Mesenchymal stem cell (in vitro differentiated cells and primary cell): ENCODE measurements around the gene CRACDL.

Source experiments
- DNase-seq: peaks from one replicate; pipeline ENCODE4 v3.0.0-alpha.2; 2013
- H2AFZ ChIP-seq: one replicate; pipeline ENCODE4 v1.6.1; 2013; ENCODE audit warnings: low read depth, mild to moderate bottlenecking, control low read depth, inconsistent platforms, low read length, moderate library complexity
- H2AK5ac ChIP-seq: 2 replicates; pipeline ENCODE4 v1.6.1; 2013; ENCODE audit warnings: low read length, moderate library complexity, mild to moderate bottlenecking, inconsistent platforms; ENCODE audit not compliant: severe bottlenecking
- H2BK120ac ChIP-seq: one replicate; pipeline ENCODE4 v1.6.1; 2013; ENCODE audit warnings: low read depth, mild to moderate bottlenecking, inconsistent platforms, low read length, moderate library complexity
- H2BK12ac ChIP-seq, 2 experiments: one replicate each; pipeline ENCODE4 v1.6.1; 2013; ENCODE audit warnings: inconsistent platforms in 2 of 2, low read length in 2 of 2, mild to moderate bottlenecking in 2 of 2, moderate library complexity in 2 of 2, control low read depth in 1 of 2
- H2BK15ac ChIP-seq: one replicate; pipeline ENCODE4 v1.6.1; 2013; ENCODE audit warnings: mild to moderate bottlenecking, low read depth, inconsistent platforms; ENCODE audit not compliant: poor library complexity, severe bottlenecking
- H2BK5ac ChIP-seq: 2 replicates; pipeline ENCODE4 v1.6.1; 2013; ENCODE audit warnings: low read depth, mild to moderate bottlenecking, low read length, control low read depth, inconsistent platforms; ENCODE audit not compliant: poor library complexity, severe bottlenecking
- H3K14ac ChIP-seq, 2 experiments: one replicate each; pipeline ENCODE4 v1.6.1; 2013; ENCODE audit warnings: inconsistent platforms in 2 of 2, low read length in 2 of 2, control low read depth in 1 of 2, mild to moderate bottlenecking in 1 of 2, moderate library complexity in 1 of 2
- H3K18ac ChIP-seq, 2 experiments: one replicate each; pipeline ENCODE4 v1.6.1; 2013; ENCODE audit warnings: inconsistent platforms in 2 of 2, low read length in 2 of 2, control low read depth in 1 of 2, low read depth in 1 of 2, mild to moderate bottlenecking in 1 of 2
- H3K23ac ChIP-seq, 2 experiments: one replicate each; pipeline ENCODE4 v1.6.1; 2013; ENCODE audit warnings: inconsistent platforms in 2 of 2, low read length in 2 of 2, mild to moderate bottlenecking in 2 of 2, moderate library complexity in 2 of 2, control low read depth in 1 of 2
- H3K27ac ChIP-seq: 2 replicates; pipeline ENCODE4 v1.5.1; 2013; ENCODE audit warnings: mild to moderate bottlenecking, moderate library complexity, low read length, control low read depth, inconsistent platforms; ENCODE audit not compliant: poor library complexity, severe bottlenecking
- H3K27me3 ChIP-seq, 2 experiments: 2 replicates each; pipeline versions ENCODE4 v1.6.1 to v1.7.0; 2013; ENCODE audit warnings: low read length in 2 of 2, mild to moderate bottlenecking in 2 of 2, moderate library complexity in 2 of 2, control low read depth in 1 of 2, inconsistent platforms in 1 of 2; ENCODE audit not compliant: control insufficient read depth in 1 of 2, insufficient read depth in 1 of 2
- H3K36me3 ChIP-seq, 2 experiments: 2 replicates each; pipeline versions ENCODE4 v1.6.1 to v1.7.0; 2013; ENCODE audit warnings: low read length in 2 of 2, control low read depth in 1 of 2, inconsistent platforms in 1 of 2, low read depth in 1 of 2, mild to moderate bottlenecking in 1 of 2; ENCODE audit not compliant: insufficient read depth in 2 of 2, control insufficient read depth in 1 of 2
- H3K4ac ChIP-seq, 2 experiments: one replicate each; pipeline ENCODE4 v1.6.1; 2013; ENCODE audit warnings: inconsistent platforms in 2 of 2, low read length in 2 of 2, mild to moderate bottlenecking in 2 of 2, moderate library complexity in 2 of 2, control low read depth in 1 of 2, low read depth in 1 of 2
- H3K4me1 ChIP-seq: 2 replicates; pipeline ENCODE4 v1.6.1; 2013; ENCODE audit warnings: low read depth, low read length, control low read depth; ENCODE audit not compliant: control insufficient read depth, insufficient read depth
- H3K4me2 ChIP-seq: 2 replicates; pipeline ENCODE4 v1.6.1; 2013; ENCODE audit warnings: low read length, mild to moderate bottlenecking, inconsistent platforms; ENCODE audit not compliant: poor library complexity, severe bottlenecking
- H3K4me3 ChIP-seq, 2 experiments: 2 replicates each; pipeline versions ENCODE4 v1.5.1 to v1.7.0; 2013; ENCODE audit warnings: low read length in 2 of 2, mild to moderate bottlenecking in 2 of 2, control low read depth in 1 of 2, low read depth in 1 of 2; ENCODE audit not compliant: insufficient read depth in 1 of 2
- H3K79me1 ChIP-seq: replicated peaks from 2 replicates; pipeline ENCODE4 v1.6.1; 2013; ENCODE audit warnings: mild to moderate bottlenecking, control low read depth, low read length, inconsistent platforms; ENCODE audit not compliant: poor library complexity, severe bottlenecking
- H3K9ac ChIP-seq: 2 replicates; pipeline ENCODE4 v1.7.0; 2013; ENCODE audit warnings: mild to moderate bottlenecking, low read length, moderate library complexity
- H3K9me3 ChIP-seq: 2 replicates; pipeline ENCODE4 v1.7.0; 2013; ENCODE audit warnings: mild to moderate bottlenecking, low read length; ENCODE audit not compliant: control insufficient read depth
- H4K8ac ChIP-seq: one replicate; pipeline ENCODE4 v1.6.1; 2013; ENCODE audit warnings: inconsistent platforms, mild to moderate bottlenecking, low read length, moderate library complexity
- H4K91ac ChIP-seq: one replicate; pipeline ENCODE4 v1.6.1; 2013; ENCODE audit warnings: mild to moderate bottlenecking, low read length, inconsistent platforms
- WGBS: methylation state at CpG from one replicate; pipeline ENCODE4 v1.1.7; 2013; ENCODE audit warnings: mixed read lengths; 5-methylcytosine and 5-hydroxymethylcytosine counted together

Gene CRACDL

GRCh38 chr2:98773907-98774306, 162.1 kb downstream of the CRACDL start:
- H3K4me3 ChIP-seq = no peak overlapping the region
- DNase-seq = no peak
- WGBS = 82% methylated on average over 3 of the region's 4 CpGs
- H2BK15ac ChIP-seq = no peak overlapping the region
- no peak overlapping the region for H3K14ac ChIP-seq
- H2AFZ ChIP-seq = no peak overlapping the region
- peaks cover 2% of the 10 kb centered on the region for H3K9me3 ChIP-seq
- no peak overlapping the region for H2BK12ac ChIP-seq
- no peak overlapping the region for H2BK120ac ChIP-seq
- peaks cover 2% of the 10 kb centered on the region for H3K4me1 ChIP-seq
- H3K27me3 ChIP-seq = peaks cover 27 to 62% of the 10 kb centered on the region in 2 experiments
- no peak overlapping the region for H3K9ac ChIP-seq
- no peak overlapping the region for H3K4me2 ChIP-seq
- H2AK5ac ChIP-seq = no peak overlapping the region
- no peak overlapping the region for H3K18ac ChIP-seq
- no peak overlapping the region for H3K23ac ChIP-seq
- no peak overlapping the region for H4K91ac ChIP-seq
- H3K36me3 ChIP-seq = no peaks in the 10 kb centered on the region
- no peak overlapping the region for H3K4ac ChIP-seq
- no peak overlapping the region for H4K8ac ChIP-seq
- no peak overlapping the region for H3K27ac ChIP-seq
- H3K79me1 ChIP-seq = no peaks in the 10 kb centered on the region
- no peak overlapping the region for H2BK5ac ChIP-seq

GRCh38 chr2:98773169-98773568, 162.9 kb downstream of the CRACDL start:
- Histone ChIP-seq H2BK15ac (no peak overlapping the region), H3K9me3 (no peaks in the 10 kb centered on the region), H2AFZ (no peak overlapping the region), H3K4me1 (peaks cover 2% of the 10 kb centered on the region), H3K14ac (no peak overlapping the region), H3K4me2 (no peak overlapping the region), H3K9ac (no peak overlapping the region), H3K79me1 (no peaks in the 10 kb centered on the region), H2BK5ac (no peak overlapping the region), H3K18ac (no peak overlapping the region), H3K4me3 (no peak overlapping the region), H2AK5ac (no peak overlapping the region), H4K91ac (peak overlapping the region; percentile 34), H4K8ac (no peak overlapping the region), H3K36me3 (no peaks in the 10 kb centered on the region), H3K27ac (no peak overlapping the region), H2BK12ac (no peak overlapping the region), H3K27me3 (peaks cover 27 to 62% of the 10 kb centered on the region in 2 experiments), H2BK120ac (no peak overlapping the region), H3K4ac (no peak overlapping the region), H3K23ac (no peak overlapping the region)
- DNase-seq = no peak
- 83% methylated on average over 5 of the region's 5 CpGs for WGBS

- Histone ChIP-seq H3K9me3 (no peaks in the 10 kb centered on the region), H2BK5ac (no peak overlapping the region), H3K9ac (no peak overlapping the region), H4K91ac (no peak overlapping the region), H3K18ac (no peak overlapping the region), H2AK5ac (no peak overlapping the region), H3K4ac (no peak overlapping the region), H3K23ac (no peak overlapping the region), H3K4me1 (peaks cover 2% of the 10 kb centered on the region), H3K4me3 (no peak overlapping the region), H3K36me3 (no peaks in the 10 kb centered on the region), H3K27me3 (peaks cover 27 to 63% of the 10 kb centered on the region in 2 experiments), H2BK12ac (no peak overlapping the region), H3K4me2 (no peak overlapping the region), H3K79me1 (no peaks in the 10 kb centered on the region), H4K8ac (no peak overlapping the region), H3K27ac (no peak overlapping the region), H3K14ac (no peak overlapping the region), H2BK15ac (no peak overlapping the region), H2AFZ (no peak overlapping the region), H2BK120ac (no peak overlapping the region)
- no peak for DNase-seq
- WGBS = 86% methylated on average over 8 of the region's 8 CpGs
Measured at GRCh38 chr2:98772536-98772935, 163.5 kb downstream of the CRACDL start.

- no peak overlapping the region for H3K4me2 ChIP-seq
- H3K4me1 ChIP-seq = peaks cover 2% of the 10 kb centered on the region
- H2BK120ac ChIP-seq = no peak overlapping the region
- H3K18ac ChIP-seq = no peak overlapping the region
- no peak for DNase-seq
- H3K27me3 ChIP-seq = peaks cover 27 to 63% of the 10 kb centered on the region in 2 experiments
- H3K4ac ChIP-seq = no peak overlapping the region
- H3K4me3 ChIP-seq = no peak overlapping the region
- no peak overlapping the region for H2AK5ac ChIP-seq
- WGBS = 81% methylated on average over 14 of the region's 17 CpGs
- no peak overlapping the region for H3K27ac ChIP-seq
- no peak overlapping the region for H2BK12ac ChIP-seq
- H3K9me3 ChIP-seq = no peaks in the 10 kb centered on the region
- H3K36me3 ChIP-seq = no peaks in the 10 kb centered on the region
- H3K14ac ChIP-seq = no peak overlapping the region
- no peak overlapping the region for H4K8ac ChIP-seq
- no peak overlapping the region for H2AFZ ChIP-seq
- H3K79me1 ChIP-seq = no peaks in the 10 kb centered on the region
- no peak overlapping the region for H2BK5ac ChIP-seq
- no peak overlapping the region for H2BK15ac ChIP-seq
- H3K23ac ChIP-seq = no peak overlapping the region
- no peak overlapping the region for H4K91ac ChIP-seq
- no peak overlapping the region for H3K9ac ChIP-seq
Measured at GRCh38 chr2:98771721-98772524, 164.1 kb downstream of the CRACDL start.
